Keratinocyte (primary cell): Measurements from ENCODE around the gene CYP3A4.

Source experiments
- EZH2 ChIP-seq: IDR thresholded peaks from one replicate; pipeline ENCODE4 v1.6.1; 2012; ENCODE audit warnings: inconsistent platforms, mild to moderate bottlenecking, low read length, moderate library complexity
- TF ChIP-seq, protein P1 (sequence below), 3 experiments: IDR thresholded peaks in 1 of 3; conservative IDR thresholded peaks in 1 of 3; optimal IDR thresholded peaks in 1 of 3; 2 replicates in 2 of 3; 3 replicates in 1 of 3; pipeline versions ENCODE3 to v1.5.1; 2011; ENCODE audit warnings: low read length in 3 of 3, mild to moderate bottlenecking in 3 of 3, moderate library complexity in 2 of 3, control low read depth in 1 of 3, inconsistent platforms in 1 of 3; ENCODE audit not compliant: insufficient read depth in 2 of 3; ENCODE audit errors: extremely low read depth in 1 of 3

DNA sequence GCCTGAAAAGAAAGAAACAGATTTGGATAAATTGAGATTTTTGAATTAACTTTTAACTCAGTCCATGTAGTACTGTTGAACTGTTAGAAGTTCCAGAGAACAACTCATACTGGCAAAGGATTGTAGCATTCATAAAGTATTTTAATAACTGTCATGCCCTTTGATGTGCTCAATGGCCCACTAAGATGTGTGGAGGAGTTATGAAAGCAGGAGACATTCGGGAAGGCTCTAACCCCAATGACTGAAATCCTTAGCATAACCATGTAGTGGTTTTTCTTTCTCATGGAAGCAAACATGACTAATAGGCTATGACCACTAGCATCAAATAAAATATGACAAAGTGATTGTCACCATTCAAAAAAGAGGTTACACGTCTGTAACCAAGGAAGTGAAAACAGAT is 74.7 kb downstream of the CYP3A4 start:
- TF ChIP-seq, protein P1, sequence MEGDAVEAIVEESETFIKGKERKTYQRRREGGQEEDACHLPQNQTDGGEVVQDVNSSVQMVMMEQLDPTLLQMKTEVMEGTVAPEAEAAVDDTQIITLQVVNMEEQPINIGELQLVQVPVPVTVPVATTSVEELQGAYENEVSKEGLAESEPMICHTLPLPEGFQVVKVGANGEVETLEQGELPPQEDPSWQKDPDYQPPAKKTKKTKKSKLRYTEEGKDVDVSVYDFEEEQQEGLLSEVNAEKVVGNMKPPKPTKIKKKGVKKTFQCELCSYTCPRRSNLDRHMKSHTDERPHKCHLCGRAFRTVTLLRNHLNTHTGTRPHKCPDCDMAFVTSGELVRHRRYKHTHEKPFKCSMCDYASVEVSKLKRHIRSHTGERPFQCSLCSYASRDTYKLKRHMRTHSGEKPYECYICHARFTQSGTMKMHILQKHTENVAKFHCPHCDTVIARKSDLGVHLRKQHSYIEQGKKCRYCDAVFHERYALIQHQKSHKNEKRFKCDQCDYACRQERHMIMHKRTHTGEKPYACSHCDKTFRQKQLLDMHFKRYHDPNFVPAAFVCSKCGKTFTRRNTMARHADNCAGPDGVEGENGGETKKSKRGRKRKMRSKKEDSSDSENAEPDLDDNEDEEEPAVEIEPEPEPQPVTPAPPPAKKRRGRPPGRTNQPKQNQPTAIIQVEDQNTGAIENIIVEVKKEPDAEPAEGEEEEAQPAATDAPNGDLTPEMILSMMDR (optimal IDR thresholded peaks at IDR 0.05 in 1 of 3, IDR thresholded peaks at IDR 0.05 in 1 of 3, conservative IDR thresholded peaks at IDR 0.05 in 1 of 3; ENCODE audit: extremely low read depth in 1 of 3, insufficient read depth in 2 of 3, low read length in 3 of 3): no peak
- no peak for TF ChIP-seq EZH2
